Ishikawa (cell line): Measurements from ENCODE around the gene TMEM92.

Experiments used
- CEBPB ChIP-seq: IDR thresholded peaks from 2 replicates; pipeline ENCODE4 v1.6.1; 2012
- CREB1 ChIP-seq: IDR thresholded peaks from 2 replicates; pipeline ENCODE4 v1.6.1; 2012; ENCODE audit warnings: low read depth
- EGR1 ChIP-seq: IDR thresholded peaks from 2 replicates; pipeline ENCODE4 v1.6.1; 2012
- EP300 ChIP-seq: IDR thresholded peaks from 2 replicates; pipeline ENCODE4 v1.6.1; 2012; ENCODE audit warnings: borderline replicate concordance
- FOXM1 ChIP-seq: IDR thresholded peaks from 2 replicates; pipeline ENCODE4 v1.6.1; 2012; ENCODE audit warnings: low read depth, borderline replicate concordance
- MAX ChIP-seq: IDR thresholded peaks from 2 replicates; pipeline ENCODE4 v1.6.1; 2012
- NFIC ChIP-seq: IDR thresholded peaks from 2 replicates; pipeline ENCODE4 v1.6.1; 2012
- RAD21 ChIP-seq: IDR thresholded peaks from 2 replicates; pipeline ENCODE4 v1.6.1; 2012; ENCODE audit warnings: low read depth
- REST ChIP-seq: IDR thresholded peaks from 2 replicates; pipeline ENCODE4 v1.6.1; 2012; ENCODE audit warnings: low read depth, mild to moderate bottlenecking
- TAF1 ChIP-seq: IDR thresholded peaks from 2 replicates; pipeline ENCODE4 v1.6.1; 2012; ENCODE audit warnings: low read depth, mild to moderate bottlenecking
- TCF12 ChIP-seq: IDR thresholded peaks from 2 replicates; pipeline ENCODE4 v1.6.1; 2012; ENCODE audit warnings: low read depth
- TEAD4 ChIP-seq: IDR thresholded peaks from 2 replicates; pipeline ENCODE4 v1.6.1; 2012
- USF1 ChIP-seq: IDR thresholded peaks from 2 replicates; pipeline ENCODE4 v1.6.1; 2012
- YY1 ChIP-seq: IDR thresholded peaks from 2 replicates; pipeline ENCODE4 v1.6.1; 2012; ENCODE audit warnings: low read depth
- ZBTB7A ChIP-seq: IDR thresholded peaks from 2 replicates; pipeline ENCODE4 v1.6.1; 2012; ENCODE audit warnings: low read depth

The TMEM92 gene

GRCh38 chr17:50318501-50319285 is 44.4 kb downstream of the TMEM92 start:
- TF ChIP-seq ZBTB7A (no peak), TCF12 (peak; percentile 51; the same call in 1 of the 2 replicates), EP300 (no peak), NFIC (no peak), RAD21 (no peak), MAX (no peak), TEAD4 (peak; percentile 51), YY1 (no peak), FOXM1 (no peak)

- no peak for TF ChIP-seq CEBPB
Measured at GRCh38 chr17:50319306-50320004, 45.2 kb downstream of the TMEM92 start.

GRCh38 chr17:50322271-50322670 is 48.0 kb downstream of the TMEM92 start:
- no peak for TF ChIP-seq EGR1

- TF ChIP-seq REST (no peak), MAX (no peak), RAD21 (no peak), YY1 (no peak), CREB1 (no peak), EGR1 (no peak), FOXM1 (no peak), TCF12 (no peak), USF1 (no peak), CEBPB (no peak), EP300 (no peak), TAF1 (no peak), ZBTB7A (no peak)
Measured at GRCh38 chr17:50323060-50323459, 48.8 kb downstream of the TMEM92 start.

GRCh38 chr17:50325906-50326305 is 51.6 kb downstream of the TMEM92 start:
- TF ChIP-seq TCF12, result no peak
- no peak for TF ChIP-seq MAX
- no peak for TF ChIP-seq ZBTB7A
- no peak for TF ChIP-seq FOXM1
- no peak for TF ChIP-seq TAF1
- no peak for TF ChIP-seq RAD21
- TF ChIP-seq EGR1, result no peak
- TF ChIP-seq NFIC, result no peak
- no peak for TF ChIP-seq CEBPB
- no peak for TF ChIP-seq TEAD4
- no peak for TF ChIP-seq REST
- TF ChIP-seq EP300, result no peak
- no peak for TF ChIP-seq USF1
- TF ChIP-seq CREB1, result no peak
- TF ChIP-seq YY1, result no peak

- TF ChIP-seq TCF12, result no peak
- no peak for TF ChIP-seq FOXM1
- TF ChIP-seq CREB1, result no peak
- no peak for TF ChIP-seq RAD21
- TF ChIP-seq TAF1, result no peak
- TF ChIP-seq REST, result no peak
- no peak for TF ChIP-seq EP300
Measured at GRCh38 chr17:50326831-50327364, 52.6 kb downstream of the TMEM92 start.
